Neutrophil (primary cell): ENCODE measurements around the gene KRTAP4-16.
"Not testable (repeated sequence)": the region's sequence is repeated elsewhere in the genome, so short reads cannot be mapped to it uniquely, and the experiment has no call there.

Experiments
- H3K27ac ChIP-seq: fragments of 200-600 bp; sonication (generic); 2 replicates; pipeline ENCODE4 v1.5.1; 2016; ENCODE audit warnings: mild to moderate bottlenecking, moderate library complexity
- H3K27me3 ChIP-seq: fragments of 200-600 bp; sonication (generic); 2 replicates; pipeline ENCODE4 v1.6.0; 2016; ENCODE audit warnings: mild to moderate bottlenecking
- H3K36me3 ChIP-seq: fragments of 200-600 bp; sonication (generic); 2 replicates; pipeline ENCODE4 v1.5.1; 2017
- H3K4me1 ChIP-seq, 2 experiments: fragments of 200-600 bp in 1 of 2; sonication (generic) in 1 of 2; 1 replicate in 1 of 2; 2 replicates in 1 of 2; pipeline versions ENCODE4 v1.5.1 to v1.6.1; 2013 to 2016; ENCODE audit warnings: low read depth in 1 of 2, low read length in 1 of 2, mild to moderate bottlenecking in 1 of 2, moderate library complexity in 1 of 2; ENCODE audit not compliant: control insufficient read depth in 1 of 2, insufficient read depth in 1 of 2
- H3K4me3 ChIP-seq, 2 experiments: fragments of 200-600 bp in 1 of 2; sonication (generic) in 1 of 2; 1 replicate in 1 of 2; 2 replicates in 1 of 2; pipeline ENCODE4 v1.5.1; 2013 to 2016; ENCODE audit warnings: low read depth in 1 of 2, low read length in 1 of 2, mild to moderate bottlenecking in 1 of 2, moderate library complexity in 1 of 2
- H3K9me3 ChIP-seq: fragments of 200-600 bp; sonication (generic); 2 replicates; pipeline ENCODE4 v1.5.1; 2016
- TF ChIP-seq, protein P1 (sequence below): fragments of 200-600 bp; sonication (generic); IDR thresholded peaks from 2 replicates; pipeline ENCODE4 v1.5.1; 2016; ENCODE audit warnings: antibody characterized with exemption

The KRTAP4-16 gene

DNA sequence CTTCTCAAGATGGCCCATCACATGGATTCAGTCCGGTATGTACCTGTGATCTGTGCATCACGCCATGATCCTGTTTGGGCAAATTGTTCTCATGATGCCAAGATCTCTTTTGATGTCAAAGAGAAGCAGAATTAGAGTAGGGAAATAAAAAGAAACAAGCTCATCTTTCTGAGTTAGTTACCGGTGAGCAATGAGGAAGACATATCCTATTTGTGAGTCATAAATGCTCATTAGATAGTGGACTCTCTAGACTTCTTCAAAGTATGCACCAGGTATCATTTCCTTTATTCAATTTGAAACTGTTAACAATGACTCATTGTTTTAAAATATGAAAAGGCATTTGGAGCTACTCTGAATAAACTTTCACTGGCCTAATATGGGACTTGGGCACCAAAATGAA is 30.0 kb upstream of the KRTAP4-16 start:
- TF ChIP-seq, protein P1, sequence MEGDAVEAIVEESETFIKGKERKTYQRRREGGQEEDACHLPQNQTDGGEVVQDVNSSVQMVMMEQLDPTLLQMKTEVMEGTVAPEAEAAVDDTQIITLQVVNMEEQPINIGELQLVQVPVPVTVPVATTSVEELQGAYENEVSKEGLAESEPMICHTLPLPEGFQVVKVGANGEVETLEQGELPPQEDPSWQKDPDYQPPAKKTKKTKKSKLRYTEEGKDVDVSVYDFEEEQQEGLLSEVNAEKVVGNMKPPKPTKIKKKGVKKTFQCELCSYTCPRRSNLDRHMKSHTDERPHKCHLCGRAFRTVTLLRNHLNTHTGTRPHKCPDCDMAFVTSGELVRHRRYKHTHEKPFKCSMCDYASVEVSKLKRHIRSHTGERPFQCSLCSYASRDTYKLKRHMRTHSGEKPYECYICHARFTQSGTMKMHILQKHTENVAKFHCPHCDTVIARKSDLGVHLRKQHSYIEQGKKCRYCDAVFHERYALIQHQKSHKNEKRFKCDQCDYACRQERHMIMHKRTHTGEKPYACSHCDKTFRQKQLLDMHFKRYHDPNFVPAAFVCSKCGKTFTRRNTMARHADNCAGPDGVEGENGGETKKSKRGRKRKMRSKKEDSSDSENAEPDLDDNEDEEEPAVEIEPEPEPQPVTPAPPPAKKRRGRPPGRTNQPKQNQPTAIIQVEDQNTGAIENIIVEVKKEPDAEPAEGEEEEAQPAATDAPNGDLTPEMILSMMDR, result no peak
- Histone ChIP-seq H3K36me3 (no peaks in the 10 kb centered on the region), H3K4me3 (no peak overlapping the region), H3K27me3 (no peaks in the 10 kb centered on the region), H3K27ac (no peak overlapping the region), H3K9me3 (no peaks in the 10 kb centered on the region), H3K4me1 (no peaks in the 10 kb centered on the region)

DNA sequence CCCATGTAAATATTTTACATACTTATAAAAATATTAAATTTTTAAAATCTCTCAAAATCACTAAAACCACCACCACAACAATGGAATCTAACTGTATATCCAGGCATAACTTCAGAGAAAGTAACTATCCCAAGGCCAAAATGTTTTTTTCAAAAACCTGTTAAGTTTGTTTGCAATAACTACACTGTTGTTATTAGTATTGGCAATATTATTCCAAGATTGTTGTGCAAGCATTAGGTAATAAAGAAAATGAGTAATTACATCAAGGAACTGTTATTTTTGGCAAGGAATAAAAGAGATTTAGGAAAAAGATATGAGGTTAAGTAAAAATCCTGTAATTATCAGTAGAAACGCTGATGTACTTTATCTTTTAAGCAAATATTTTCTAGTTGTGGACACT is 25.4 kb upstream of the KRTAP4-16 start:
- no peaks in the 10 kb centered on the region for H3K36me3 ChIP-seq
- H3K4me1 ChIP-seq, result peaks cover 5 to 14% of the 10 kb centered on the region in 2 experiments
- no peak overlapping the region for H3K27ac ChIP-seq
- TF ChIP-seq, protein P1, result no peak
- H3K27me3 ChIP-seq, result no peaks in the 10 kb centered on the region
- no peaks in the 10 kb centered on the region for H3K9me3 ChIP-seq
- no peak overlapping the region for H3K4me3 ChIP-seq

DNA sequence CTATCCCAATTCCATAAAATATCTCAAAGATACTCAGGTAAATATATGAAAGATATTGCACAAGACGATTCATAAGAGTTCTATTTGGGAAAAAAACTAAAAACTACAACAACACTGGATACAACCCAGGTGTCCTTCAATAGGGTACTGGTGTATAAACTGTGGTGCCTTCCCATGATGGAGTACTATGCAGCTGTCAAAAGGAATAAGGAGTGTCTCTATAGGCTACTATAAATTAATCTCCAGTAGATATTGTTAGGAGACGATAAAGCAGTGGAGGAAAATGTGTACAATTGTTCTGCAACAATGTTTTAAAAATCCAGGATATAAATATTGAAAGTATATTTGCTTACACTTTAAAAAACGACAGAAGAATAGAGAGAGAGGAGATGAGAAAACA is 24.4 kb upstream of the KRTAP4-16 start:
- Histone ChIP-seq H3K27me3 (no peaks in the 10 kb centered on the region), H3K9me3 (no peaks in the 10 kb centered on the region), H3K4me3 (no peak overlapping the region), H3K27ac (no peak overlapping the region), H3K4me1 (peaks cover 5 to 14% of the 10 kb centered on the region in 2 experiments), H3K36me3 (no peaks in the 10 kb centered on the region)
- TF ChIP-seq, protein P1, result no peak

DNA sequence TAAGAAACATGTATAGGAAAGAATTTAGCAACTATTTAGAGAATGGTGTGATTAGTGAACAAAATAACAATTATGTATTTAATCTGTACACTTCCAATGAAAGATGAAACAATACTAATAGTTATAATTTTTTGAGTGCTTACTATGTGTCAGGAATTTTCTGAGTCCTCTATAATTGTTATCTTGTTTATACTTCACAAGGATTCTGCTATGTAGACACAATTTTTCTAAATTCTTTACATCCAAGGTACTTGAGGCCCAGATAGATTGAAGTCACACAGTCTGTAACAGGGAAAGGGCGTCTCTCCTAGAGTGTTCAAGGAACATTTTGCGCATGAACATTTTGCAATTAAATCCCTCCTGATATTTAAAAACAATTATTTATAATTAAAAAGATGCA is 23.1 kb upstream of the KRTAP4-16 start:
- no peaks in the 10 kb centered on the region for H3K9me3 ChIP-seq
- TF ChIP-seq, protein P1, result no peak
- no peaks in the 10 kb centered on the region for H3K27me3 ChIP-seq
- no peaks in the 10 kb centered on the region for H3K36me3 ChIP-seq
- H3K27ac ChIP-seq, result no peak overlapping the region
- no peak overlapping the region for H3K4me3 ChIP-seq
- peaks cover 5 to 19% of the 10 kb centered on the region in 2 experiments for H3K4me1 ChIP-seq

DNA sequence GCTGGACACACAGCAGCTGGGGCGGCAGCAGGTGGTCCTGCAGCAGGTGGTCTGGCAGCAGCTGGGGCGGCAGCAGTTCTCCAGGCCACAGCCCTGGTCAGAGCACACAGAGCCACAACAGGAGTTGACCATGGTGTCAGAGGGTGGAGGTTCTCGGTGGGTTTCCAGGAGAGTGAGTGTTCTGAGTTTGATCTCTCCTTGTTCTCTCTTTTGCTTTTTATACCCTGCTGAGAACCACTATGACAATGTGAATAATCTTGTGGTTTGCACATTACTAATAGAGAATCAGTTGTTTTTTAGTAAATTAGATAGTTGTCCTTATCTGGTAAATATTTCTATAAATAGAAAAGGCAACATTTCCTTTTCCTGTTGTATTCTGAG is 22.0 kb upstream of the KRTAP4-16 start, which contains the start of gene KRTAP4-12:
Gene KRTAP4-12, minus strand, starts transcription at position 192 of the 381 bp plus-strand sequence. Its CDS starts 60 bp downstream, at position 132.
- H3K4me3 ChIP-seq, H3K27me3 ChIP-seq, H3K27ac ChIP-seq, H3K36me3 ChIP-seq, H3K9me3 ChIP-seq: not testable (repeated sequence)
- peaks cover 5 to 21% of the 10 kb centered on the region in 2 experiments for H3K4me1 ChIP-seq

DNA sequence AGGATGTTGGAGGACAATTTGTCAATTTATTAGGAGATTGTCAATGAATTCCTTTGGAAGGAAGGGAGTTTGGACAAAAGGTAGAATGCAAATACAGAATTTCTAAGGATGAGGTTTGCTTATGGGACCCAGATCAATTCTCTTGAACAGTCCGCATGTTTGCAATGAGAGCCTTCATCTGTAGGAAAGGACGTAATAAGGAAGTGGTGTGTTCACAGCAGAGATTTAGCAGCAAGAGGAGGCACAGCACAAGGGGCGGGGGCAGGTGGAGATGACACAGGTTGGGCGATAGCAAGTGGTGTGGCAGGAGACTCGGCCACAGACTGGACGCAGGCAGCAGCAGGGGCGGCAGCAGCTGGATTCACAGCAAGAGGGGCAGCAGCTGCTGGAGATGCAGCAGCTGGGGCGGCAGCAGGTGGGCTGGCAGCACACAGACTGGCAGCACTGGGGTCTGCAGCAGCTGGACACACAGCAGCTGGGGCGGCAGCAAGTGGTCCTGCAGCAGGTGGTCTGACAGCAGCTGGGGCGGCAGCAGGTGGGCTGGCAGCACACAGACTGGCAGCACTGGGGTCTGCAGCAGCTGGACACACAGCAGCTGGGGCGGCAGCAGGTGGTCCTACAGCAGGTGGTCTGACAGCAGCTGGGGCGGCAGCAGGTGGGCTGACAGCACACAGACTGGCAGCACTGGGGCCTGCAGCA is 21.4 kb upstream of the KRTAP4-16 start:
- H3K27ac ChIP-seq, H3K27me3 ChIP-seq, H3K4me3 ChIP-seq, H3K9me3 ChIP-seq, H3K36me3 ChIP-seq: not testable (repeated sequence)
- H3K4me1 ChIP-seq, result peaks cover 5 to 21% of the 10 kb centered on the region in 2 experiments
